ENCODE results near the gene KREMEN1. TPM values are rescaled to one million over a fixed set of nuclear protein-coding genes. Genes with fewer than 3 reads are reported as not detected.

KREMEN1 gene
- total RNA-seq, 1 donor from 2014 or later: 23.3 TPM

DNA sequence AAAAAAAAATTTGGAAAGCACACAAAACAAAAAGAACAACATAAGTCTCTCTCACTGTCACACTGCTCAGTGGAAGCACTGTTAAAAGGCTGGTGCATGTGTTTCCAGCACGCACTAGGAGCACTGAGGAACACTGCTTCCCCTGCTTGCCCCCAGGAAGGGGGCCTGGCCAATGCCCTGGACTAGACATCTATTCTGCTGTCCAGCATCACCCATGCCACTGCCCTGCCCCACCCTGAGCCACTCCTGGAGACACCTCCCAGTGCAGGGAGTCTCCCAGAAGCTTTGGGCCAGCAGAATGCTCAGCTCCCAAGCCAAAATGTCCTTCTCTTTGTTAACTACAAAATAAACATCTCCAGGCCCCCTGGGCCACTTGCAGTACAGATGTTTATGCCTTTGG is 83.1 kb downstream of the KREMEN1 start:
- Histone ChIP-seq H3K9me3 (no peaks in the 10 kb centered on the region), H3K4me1 (peaks cover 28% of the 10 kb centered on the region), H3K4me3 (no peak overlapping the region), H3K27ac (no peak overlapping the region), H3K36me3 (no peaks in the 10 kb centered on the region), H3K27me3 (no peaks in the 10 kb centered on the region)
- no peak for ATAC-seq
- intact Hi-C loops (cut with DNase I): loop anchor here (5.0 kb wide), 1 partner anchor 91 kb away; no protein-coding TSS in a partner anchor
- DNase-seq: peak; percentile 22
- TF ChIP-seq, protein P1, sequence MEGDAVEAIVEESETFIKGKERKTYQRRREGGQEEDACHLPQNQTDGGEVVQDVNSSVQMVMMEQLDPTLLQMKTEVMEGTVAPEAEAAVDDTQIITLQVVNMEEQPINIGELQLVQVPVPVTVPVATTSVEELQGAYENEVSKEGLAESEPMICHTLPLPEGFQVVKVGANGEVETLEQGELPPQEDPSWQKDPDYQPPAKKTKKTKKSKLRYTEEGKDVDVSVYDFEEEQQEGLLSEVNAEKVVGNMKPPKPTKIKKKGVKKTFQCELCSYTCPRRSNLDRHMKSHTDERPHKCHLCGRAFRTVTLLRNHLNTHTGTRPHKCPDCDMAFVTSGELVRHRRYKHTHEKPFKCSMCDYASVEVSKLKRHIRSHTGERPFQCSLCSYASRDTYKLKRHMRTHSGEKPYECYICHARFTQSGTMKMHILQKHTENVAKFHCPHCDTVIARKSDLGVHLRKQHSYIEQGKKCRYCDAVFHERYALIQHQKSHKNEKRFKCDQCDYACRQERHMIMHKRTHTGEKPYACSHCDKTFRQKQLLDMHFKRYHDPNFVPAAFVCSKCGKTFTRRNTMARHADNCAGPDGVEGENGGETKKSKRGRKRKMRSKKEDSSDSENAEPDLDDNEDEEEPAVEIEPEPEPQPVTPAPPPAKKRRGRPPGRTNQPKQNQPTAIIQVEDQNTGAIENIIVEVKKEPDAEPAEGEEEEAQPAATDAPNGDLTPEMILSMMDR (IDR thresholded peaks at IDR 0.05): no peak

DNA sequence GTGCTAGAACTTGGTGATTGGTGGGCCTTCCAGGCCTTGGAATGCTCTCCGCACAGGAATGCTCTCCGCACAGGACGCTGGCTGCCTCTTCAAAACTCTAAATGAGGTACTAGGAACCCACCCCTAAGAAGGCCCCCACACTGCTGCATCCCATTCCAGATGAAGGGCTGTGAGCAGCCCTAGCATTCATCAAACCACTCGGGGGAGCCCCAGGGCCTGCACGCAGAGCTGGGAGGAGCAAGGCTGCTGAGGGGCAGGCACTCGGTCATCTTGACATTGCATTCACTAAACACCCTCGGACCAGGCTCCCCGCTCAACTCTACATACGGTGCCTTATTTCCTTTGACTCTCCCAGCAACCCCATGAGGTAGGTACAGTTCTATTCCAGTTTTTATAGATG is 83.7 kb downstream of the KREMEN1 start:
- Histone ChIP-seq H3K4me1 (peaks cover 27% of the 10 kb centered on the region), H3K4me3 (no peak overlapping the region), H3K9me3 (no peaks in the 10 kb centered on the region), H3K27me3 (no peaks in the 10 kb centered on the region), H3K36me3 (no peaks in the 10 kb centered on the region), H3K27ac (no peak overlapping the region)
- TF ChIP-seq, protein P1 (IDR thresholded peaks at IDR 0.05): no peak
- no peak for ATAC-seq
- peak; percentile 51 for DNase-seq
- intact Hi-C loops (cut with DNase I): loop anchor here (5.0 kb wide), 1 partner anchor 91 kb away; no protein-coding TSS in a partner anchor

DNA sequence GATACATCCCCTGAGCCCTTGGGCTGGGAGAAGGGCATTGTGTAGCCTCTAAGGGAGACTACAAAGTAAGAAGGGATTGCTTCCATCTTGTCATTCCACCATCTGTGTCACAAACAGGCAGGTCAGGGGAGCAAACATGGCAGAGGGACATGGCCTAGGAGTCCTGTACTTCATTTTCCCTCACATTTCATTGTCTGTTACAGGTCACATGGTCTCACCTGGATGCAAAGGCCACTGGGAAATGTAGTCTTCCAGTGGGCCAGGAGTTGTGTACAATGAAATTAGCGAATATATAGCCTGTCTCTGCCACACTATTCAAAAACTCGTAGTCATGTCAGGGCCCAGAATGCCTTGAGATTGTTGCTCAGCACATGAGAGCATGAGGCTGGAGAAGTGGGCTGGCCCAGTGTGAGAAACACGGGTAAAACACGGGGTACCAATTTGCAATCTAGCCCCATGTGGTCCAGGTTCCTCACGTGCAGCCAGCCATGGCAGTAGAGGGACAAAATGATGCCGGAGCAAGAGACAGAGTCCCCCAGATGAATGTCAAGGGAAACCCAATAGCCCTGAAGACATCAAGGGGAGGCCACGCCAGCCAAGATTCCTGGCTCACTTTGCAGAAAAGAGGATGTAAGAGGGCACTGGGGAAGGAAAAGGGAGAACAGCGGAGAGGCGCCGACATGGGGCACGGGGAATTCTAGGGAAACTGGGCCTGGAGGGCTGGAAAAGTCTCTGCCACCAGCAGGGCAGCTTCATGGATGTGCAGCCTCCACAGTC is 85.1 kb downstream of the KREMEN1 start:
- Histone ChIP-seq H3K4me1 (peaks cover 13% of the 10 kb centered on the region), H3K4me3 (no peak overlapping the region), H3K27me3 (no peaks in the 10 kb centered on the region), H3K9me3 (no peaks in the 10 kb centered on the region), H3K36me3 (no peaks in the 10 kb centered on the region), H3K27ac (no peak overlapping the region)
- DNase-seq (peak; percentile 37), ATAC-seq (no peak)
- TF ChIP-seq, protein P1 (IDR thresholded peaks at IDR 0.05): no peak
- intact Hi-C loops (cut with DNase I): loop anchor here (5.0 kb wide), 1 partner anchor 89 kb away; no protein-coding TSS in a partner anchor

DNA sequence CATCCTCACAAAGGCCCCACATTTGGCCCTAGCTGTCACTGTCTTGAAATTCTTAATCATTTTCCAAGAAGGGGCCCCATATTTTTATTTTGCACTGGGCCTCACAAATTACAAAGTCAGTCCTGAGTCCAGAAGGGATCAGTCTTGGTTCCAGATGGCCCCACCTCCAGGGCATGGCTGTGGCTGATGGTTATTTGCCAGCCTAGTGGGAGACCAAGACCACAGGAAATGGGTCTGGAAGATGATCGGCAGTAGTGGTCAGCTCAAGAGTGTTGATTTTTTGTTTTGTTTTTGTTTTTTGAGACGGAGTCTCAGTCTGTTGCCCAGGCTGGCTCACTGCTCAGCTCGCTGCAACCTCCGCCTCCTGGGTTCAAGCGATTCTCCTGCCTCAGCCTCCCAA is 85.7 kb downstream of the KREMEN1 start:
- H3K4me3 ChIP-seq: no peak overlapping the region
- ATAC-seq (no peak), DNase-seq (peak; percentile 11)
- no peaks in the 10 kb centered on the region for H3K36me3 ChIP-seq
- intact Hi-C loops (cut with DNase I): loop anchor here (5.0 kb wide), 1 partner anchor 89 kb away; no protein-coding TSS in a partner anchor
- no peaks in the 10 kb centered on the region for H3K9me3 ChIP-seq
- H3K4me1 ChIP-seq: peaks cover 11% of the 10 kb centered on the region
- no peaks in the 10 kb centered on the region for H3K27me3 ChIP-seq
- TF ChIP-seq, protein P1 (IDR thresholded peaks at IDR 0.05): no peak
- H3K27ac ChIP-seq: no peak overlapping the region

DNA sequence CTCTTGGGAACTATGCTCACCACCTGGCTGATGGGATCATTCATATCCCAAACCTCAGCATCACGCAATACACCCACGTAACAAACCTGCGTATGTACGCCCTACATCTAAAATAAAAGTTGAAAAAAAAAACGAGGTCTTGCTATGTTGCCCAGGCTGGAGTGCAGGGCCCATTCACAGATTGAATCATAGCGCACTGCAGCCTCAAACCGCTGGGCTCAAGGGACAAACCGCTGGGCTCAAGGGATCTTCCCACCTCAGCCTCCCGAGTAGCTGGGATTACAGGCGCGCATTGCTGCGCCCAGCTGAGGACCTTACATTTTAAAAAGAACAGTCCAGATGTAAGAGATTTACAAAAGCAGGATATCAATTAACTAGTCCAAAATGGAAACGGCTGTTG is 91.0 kb downstream of the KREMEN1 start:
- DNase-seq: peak; percentile 28
- H3K27ac ChIP-seq: no peak overlapping the region
- H3K36me3 ChIP-seq: no peaks in the 10 kb centered on the region
- ATAC-seq: no peak
- H3K9me3 ChIP-seq: no peaks in the 10 kb centered on the region
- intact Hi-C loops (cut with DNase I): no loop called here
- no peaks in the 10 kb centered on the region for H3K4me1 ChIP-seq
- TF ChIP-seq, protein P1 (IDR thresholded peaks at IDR 0.05): no peak
- H3K4me3 ChIP-seq: no peak overlapping the region
- H3K27me3 ChIP-seq: no peaks in the 10 kb centered on the region

Measured in upper lobe of right lung (tissue), 1 donor.